HG02970 (cell line): ENCODE measurements around the gene SLC46A2.

Source experiments
- ATAC-seq: cut with Tn5 transposase; IDR thresholded peaks from one replicate; pipeline ENCODE4 v1.9.1; 2021; ENCODE audit warnings: mild to moderate bottlenecking, moderate library complexity, moderate number of reproducible peaks; ENCODE audit not compliant: unreplicated experiment, low FRiP score

The SLC46A2 gene

GRCh38 chr9:112861155-112861554 is 29.5 kb downstream of the SLC46A2 start:
- ATAC-seq = no peak

GRCh38 chr9:112860451-112860850 is 30.2 kb downstream of the SLC46A2 start:
- ATAC-seq = no peak

GRCh38 chr9:112858625-112859147 is 32.0 kb downstream of the SLC46A2 start:
- ATAC-seq = no peak

- no peak for ATAC-seq
These were observed 32.7 kb downstream of the SLC46A2 start for GRCh38 chr9:112858005-112858404.

GRCh38 chr9:112856843-112857242 is 33.8 kb downstream of the SLC46A2 start:
- ATAC-seq = no peak

GRCh38 chr9:112856200-112856599 is 34.5 kb downstream of the SLC46A2 start:
- no peak for ATAC-seq

- ATAC-seq = no peak
These were observed 36.0 kb downstream of the SLC46A2 start for GRCh38 chr9:112854657-112855056.

GRCh38 chr9:112853882-112854585 is 36.6 kb downstream of the SLC46A2 start:
- no peak for ATAC-seq

GRCh38 chr9:112852741-112853504 is 37.8 kb downstream of the SLC46A2 start:
- no peak for ATAC-seq

GRCh38 chr9:112850840-112851239 is 39.8 kb downstream of the SLC46A2 start:
- no peak for ATAC-seq

- ATAC-seq = no peak
These were observed 41.2 kb downstream of the SLC46A2 start for GRCh38 chr9:112849363-112849922.

- no peak for ATAC-seq
These were observed 42.1 kb downstream of the SLC46A2 start for GRCh38 chr9:112848316-112849151.

GRCh38 chr9:112846528-112847488 is 43.9 kb downstream of the SLC46A2 start:
- ATAC-seq = no peak

- ATAC-seq = peak; percentile 59
These were observed 45.7 kb downstream of the SLC46A2 start for GRCh38 chr9:112844771-112845542.

GRCh38 chr9:112842555-112842954 is 48.1 kb downstream of the SLC46A2 start:
- ATAC-seq = no peak

- no peak for ATAC-seq
These were observed 49.4 kb downstream of the SLC46A2 start for GRCh38 chr9:112841261-112841660.

- no peak for ATAC-seq
These were observed 51.3 kb downstream of the SLC46A2 start for GRCh38 chr9:112839331-112839730.

GRCh38 chr9:112838342-112838741 is 52.3 kb downstream of the SLC46A2 start:
- ATAC-seq = no peak

GRCh38 chr9:112836394-112836793 is 54.3 kb downstream of the SLC46A2 start:
- no peak for ATAC-seq
